ENCODE measurements around the gene VTA1. TPM values are rescaled to one million over a fixed set of nuclear protein-coding genes. Genes with fewer than 3 reads are reported as not detected.

Gene VTA1
- polyA plus RNA-seq, 1 donor = 73.9 TPM

DNA sequence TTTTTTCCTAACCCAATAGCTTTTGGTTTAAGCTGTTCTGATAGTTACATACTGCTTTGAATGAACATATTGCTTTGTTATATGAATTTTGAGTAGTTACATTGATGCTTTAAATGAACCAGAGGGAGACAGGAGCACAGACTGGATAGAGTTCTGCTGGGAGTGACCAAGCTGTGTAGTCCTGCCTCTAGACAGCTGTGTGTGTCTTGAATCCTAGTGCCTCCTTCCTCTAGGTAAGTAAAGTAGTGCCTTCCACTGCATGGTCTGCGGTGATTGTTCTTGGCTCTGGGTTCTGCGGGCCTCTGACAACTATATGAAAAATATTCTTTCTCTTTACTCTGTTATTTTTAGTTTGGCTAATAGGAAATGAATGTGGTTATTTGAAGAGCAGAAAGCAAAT is 108.7 kb downstream of the VTA1 start:
- DNase-seq = no peak
- Histone ChIP-seq H3K9me3 (ENCODE audit: control insufficient read depth, low read depth, low read length) (no peaks in the 10 kb centered on the region), H3K27me3 (ENCODE audit: control insufficient read depth, insufficient read depth, low read length) (no peaks in the 10 kb centered on the region), H3K4me1 (ENCODE audit: control insufficient read depth, insufficient read depth, low read length) (peaks cover 15% of the 10 kb centered on the region), H3K4me3 (ENCODE audit: low read length) (no peak overlapping the region), H3K36me3 (ENCODE audit: control insufficient read depth, insufficient read depth, low read length) (no peaks in the 10 kb centered on the region), H3K27ac (ENCODE audit: low read length) (no peak overlapping the region)
- no CpG with 5 or more reads among the region's 2 CpGs for WGBS (ENCODE audit: insufficient coverage, low lambda C conversion rate)

DNA sequence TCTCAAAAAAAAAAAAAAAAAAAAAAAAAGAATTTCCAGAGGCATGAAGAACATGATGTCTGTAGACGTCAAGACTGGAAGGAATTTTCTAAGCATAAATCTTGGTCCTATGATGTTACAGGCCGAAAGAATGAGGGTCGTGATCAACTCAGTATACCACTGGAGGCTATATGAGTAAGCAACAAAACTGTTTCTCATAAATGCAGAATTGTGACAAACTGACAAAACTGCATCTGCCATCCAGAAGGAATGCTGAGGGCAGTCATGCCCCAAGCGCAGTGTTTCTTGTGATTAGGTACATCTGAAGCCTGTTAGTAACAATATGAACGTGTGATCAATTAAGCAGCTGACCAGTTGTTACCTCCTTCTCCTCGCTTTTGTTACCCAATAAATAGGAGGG is 111.2 kb downstream of the VTA1 start:
- no peak overlapping the region for H3K27ac ChIP-seq (ENCODE audit: low read length)
- H3K36me3 ChIP-seq (ENCODE audit: control insufficient read depth, insufficient read depth, low read length) = no peaks in the 10 kb centered on the region
- no peak for DNase-seq
- H3K4me1 ChIP-seq (ENCODE audit: control insufficient read depth, insufficient read depth, low read length) = peaks cover 15% of the 10 kb centered on the region
- H3K27me3 ChIP-seq (ENCODE audit: control insufficient read depth, insufficient read depth, low read length) = no peaks in the 10 kb centered on the region
- H3K9me3 ChIP-seq (ENCODE audit: control insufficient read depth, low read depth, low read length) = no peaks in the 10 kb centered on the region
- no peak overlapping the region for H3K4me3 ChIP-seq (ENCODE audit: low read length)
- WGBS (ENCODE audit: insufficient coverage, low lambda C conversion rate) = no CpG with 5 or more reads among the region's 6 CpGs

GRCh38 chr6:142258757-142259156 is 111.7 kb downstream of the VTA1 start:
- H3K27me3 ChIP-seq (ENCODE audit: control insufficient read depth, insufficient read depth, low read length) = no peaks in the 10 kb centered on the region
- no peak for DNase-seq
- no peaks in the 10 kb centered on the region for H3K9me3 ChIP-seq (ENCODE audit: control insufficient read depth, low read depth, low read length)
- 90% methylated on average over 2 of the region's 8 CpGs for WGBS (ENCODE audit: insufficient coverage, low lambda C conversion rate)
- no peak overlapping the region for H3K4me3 ChIP-seq (ENCODE audit: low read length)
- peaks cover 13% of the 10 kb centered on the region for H3K4me1 ChIP-seq (ENCODE audit: control insufficient read depth, insufficient read depth, low read length)
- H3K27ac ChIP-seq (ENCODE audit: low read length) = no peak overlapping the region
- no peaks in the 10 kb centered on the region for H3K36me3 ChIP-seq (ENCODE audit: control insufficient read depth, insufficient read depth, low read length)

GRCh38 chr6:142260748-142261147 is 113.7 kb downstream of the VTA1 start:
- no peaks in the 10 kb centered on the region for H3K9me3 ChIP-seq (ENCODE audit: control insufficient read depth, low read depth, low read length)
- H3K4me1 ChIP-seq (ENCODE audit: control insufficient read depth, insufficient read depth, low read length) = peaks cover 6% of the 10 kb centered on the region
- DNase-seq = no peak
- no peaks in the 10 kb centered on the region for H3K27me3 ChIP-seq (ENCODE audit: control insufficient read depth, insufficient read depth, low read length)
- 80% methylated on average over 3 of the region's 3 CpGs for WGBS (ENCODE audit: insufficient coverage, low lambda C conversion rate)
- H3K4me3 ChIP-seq (ENCODE audit: low read length) = no peak overlapping the region
- no peak overlapping the region for H3K27ac ChIP-seq (ENCODE audit: low read length)
- no peaks in the 10 kb centered on the region for H3K36me3 ChIP-seq (ENCODE audit: control insufficient read depth, insufficient read depth, low read length)

DNA sequence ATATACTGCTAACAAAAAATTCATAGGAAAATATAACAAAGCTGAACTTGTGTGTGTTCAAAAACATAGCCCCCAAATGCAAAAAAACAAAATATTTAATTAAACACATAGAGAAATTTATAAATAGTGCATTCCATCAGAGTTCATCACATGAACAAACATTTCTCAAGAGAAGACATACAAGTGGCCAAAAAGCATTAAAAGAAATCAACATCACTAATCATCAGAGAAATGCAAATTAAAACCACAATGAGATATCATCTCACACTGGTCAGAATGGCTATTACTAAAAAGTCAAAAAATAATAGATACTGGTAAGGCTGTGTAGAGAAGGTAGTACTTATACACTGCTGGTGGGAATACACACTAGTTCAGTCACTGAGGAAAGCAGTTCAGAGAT is 115.2 kb downstream of the VTA1 start:
- no peaks in the 10 kb centered on the region for H3K9me3 ChIP-seq (ENCODE audit: control insufficient read depth, low read depth, low read length)
- no peaks in the 10 kb centered on the region for H3K36me3 ChIP-seq (ENCODE audit: control insufficient read depth, insufficient read depth, low read length)
- H3K4me3 ChIP-seq (ENCODE audit: low read length) = no peak overlapping the region
- no peak overlapping the region for H3K27ac ChIP-seq (ENCODE audit: low read length)
- H3K27me3 ChIP-seq (ENCODE audit: control insufficient read depth, insufficient read depth, low read length) = no peaks in the 10 kb centered on the region
- peaks cover 9% of the 10 kb centered on the region for H3K4me1 ChIP-seq (ENCODE audit: control insufficient read depth, insufficient read depth, low read length)
- no peak for DNase-seq

GRCh38 chr6:142265476-142265875 is 118.4 kb downstream of the VTA1 start:
- WGBS (ENCODE audit: insufficient coverage, low lambda C conversion rate) = no CpG with 5 or more reads among the region's 1 CpG
- no peaks in the 10 kb centered on the region for H3K36me3 ChIP-seq (ENCODE audit: control insufficient read depth, insufficient read depth, low read length)
- H3K9me3 ChIP-seq (ENCODE audit: control insufficient read depth, low read depth, low read length) = no peaks in the 10 kb centered on the region
- H3K4me3 ChIP-seq (ENCODE audit: low read length) = no peak overlapping the region
- peak; percentile 29 to 76 for DNase-seq
- peak overlapping the region; percentile 27 for H3K27ac ChIP-seq (ENCODE audit: low read length)
- no peaks in the 10 kb centered on the region for H3K27me3 ChIP-seq (ENCODE audit: control insufficient read depth, insufficient read depth, low read length)
- H3K4me1 ChIP-seq (ENCODE audit: control insufficient read depth, insufficient read depth, low read length) = peaks cover 5% of the 10 kb centered on the region

DNA sequence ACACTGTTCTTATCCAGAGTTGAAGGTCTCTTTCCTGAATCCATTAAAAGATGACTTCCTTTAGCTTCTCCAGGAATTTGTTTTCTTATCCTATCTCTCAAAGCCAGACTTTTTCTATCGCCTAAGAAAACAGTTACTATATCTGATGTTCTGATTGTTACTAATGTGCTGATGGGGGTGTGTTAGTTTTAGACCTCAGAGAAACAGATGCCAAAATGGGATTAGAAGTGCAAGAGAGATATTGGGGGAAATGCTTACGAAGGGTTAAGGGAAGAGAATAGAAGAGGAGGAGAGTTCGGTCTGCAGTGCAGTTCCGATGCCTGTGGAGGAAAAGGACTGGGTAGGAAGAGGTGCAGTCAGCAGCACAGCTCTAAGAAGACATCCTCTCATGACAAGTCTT is 119.0 kb downstream of the VTA1 start:
- Histone ChIP-seq H3K27ac (ENCODE audit: low read length) (peak overlapping the region; percentile 27), H3K4me3 (ENCODE audit: low read length) (no peak overlapping the region), H3K4me1 (ENCODE audit: control insufficient read depth, insufficient read depth, low read length) (peaks cover 5% of the 10 kb centered on the region), H3K9me3 (ENCODE audit: control insufficient read depth, low read depth, low read length) (no peaks in the 10 kb centered on the region), H3K36me3 (ENCODE audit: control insufficient read depth, insufficient read depth, low read length) (no peaks in the 10 kb centered on the region), H3K27me3 (ENCODE audit: control insufficient read depth, insufficient read depth, low read length) (no peaks in the 10 kb centered on the region)
- no peak for DNase-seq
- WGBS (ENCODE audit: insufficient coverage, low lambda C conversion rate) = 77% methylated on average over 3 of the region's 4 CpGs

- no CpG with 5 or more reads among the region's 1 CpG for WGBS (ENCODE audit: insufficient coverage, low lambda C conversion rate)
- DNase-seq = no peak
- Histone ChIP-seq H3K4me1 (ENCODE audit: control insufficient read depth, insufficient read depth, low read length) (peaks cover 19% of the 10 kb centered on the region), H3K4me3 (ENCODE audit: low read length) (no peak overlapping the region), H3K27ac (ENCODE audit: low read length) (no peak overlapping the region), H3K9me3 (ENCODE audit: control insufficient read depth, low read depth, low read length) (no peaks in the 10 kb centered on the region), H3K36me3 (ENCODE audit: control insufficient read depth, insufficient read depth, low read length) (no peaks in the 10 kb centered on the region), H3K27me3 (ENCODE audit: control insufficient read depth, insufficient read depth, low read length) (no peaks in the 10 kb centered on the region)
Measured at GRCh38 chr6:142271476-142271875, 124.4 kb downstream of the VTA1 start.

Other genes starting within 250 kb of the VTA1 start
- not detected for gene GJE1, start 14.3 kb upstream of the VTA1 start, polyA plus RNA-seq
- gene NMBR, start 141 bp upstream of the VTA1 start, polyA plus RNA-seq = 0.09 TPM
- 41.8 TPM for gene ADGRG6, start 154.7 kb downstream of the VTA1 start, polyA plus RNA-seq